GM10266 (cell line): Measurements from ENCODE around the gene CTSW.

Experiments used
- DNase-seq: peaks from one replicate; pipeline ENCODE4 v3.0.0; 2012; ENCODE audit errors: extremely low spot score
- CTCF ChIP-seq: IDR thresholded peaks from 2 replicates; pipeline ENCODE4 v1.5.1; 2012; ENCODE audit warnings: mild to moderate bottlenecking, low read depth; ENCODE audit not compliant: control insufficient read depth, insufficient read depth; ENCODE audit errors: missing control alignments

Gene CTSW

GRCh38 chr11:65906602-65907001 lies 27.0 kb downstream of the CTSW start:
- no peak for DNase-seq
- no peak for TF ChIP-seq CTCF

- TF ChIP-seq CTCF, result no peak
- DNase-seq, result no peak
These were observed 28.2 kb downstream of the CTSW start for GRCh38 chr11:65907878-65908277.

- DNase-seq, result no peak
- no peak for TF ChIP-seq CTCF
These were observed 32.3 kb downstream of the CTSW start for GRCh38 chr11:65911682-65912568.

GRCh38 chr11:65912845-65913244 lies 33.2 kb downstream of the CTSW start:
- TF ChIP-seq CTCF, result no peak
- DNase-seq, result no peak

- no peak for DNase-seq
- TF ChIP-seq CTCF, result no peak
These were observed 35.6 kb downstream of the CTSW start for GRCh38 chr11:65915101-65915820.

- DNase-seq, result no peak
- TF ChIP-seq CTCF, result no peak
These were observed 36.2 kb downstream of the CTSW start for GRCh38 chr11:65915821-65916251.

GRCh38 chr11:65916391-65916790 lies 36.8 kb downstream of the CTSW start:
- no peak for TF ChIP-seq CTCF
- no peak for DNase-seq
